KMS-11 (cell line): ENCODE results near the gene VPS52.

Experiments
- H2AFZ ChIP-seq: fragments of 200-600 bp; sonication (generic); 2 replicates; pipeline ENCODE4 v1.6.1; 2016; ENCODE audit warnings: antibody characterized with exemption, mixed run types, low read depth
- H3K27ac ChIP-seq: fragments of 200-600 bp; sonication (generic); 2 replicates; pipeline ENCODE4 v1.6.1; 2016; ENCODE audit warnings: mild to moderate bottlenecking, mixed run types
- H3K27me3 ChIP-seq: fragments of 200-600 bp; sonication (generic); 2 replicates; pipeline ENCODE4 v1.6.1; 2017; ENCODE audit warnings: mild to moderate bottlenecking, low read depth, mixed run types, moderate library complexity; ENCODE audit not compliant: insufficient read depth
- H3K36me3 ChIP-seq: fragments of 200-600 bp; sonication (generic); 2 replicates; pipeline ENCODE4 v1.6.1; 2017; ENCODE audit warnings: mild to moderate bottlenecking, mixed run types; ENCODE audit not compliant: insufficient read depth
- H3K4me1 ChIP-seq: fragments of 200-600 bp; sonication (generic); 2 replicates; pipeline ENCODE4 v1.6.1; 2016; ENCODE audit warnings: mild to moderate bottlenecking, low read depth, mixed run types; ENCODE audit not compliant: poor library complexity, severe bottlenecking
- H3K4me2 ChIP-seq: fragments of 200-600 bp; sonication (generic); 2 replicates; pipeline ENCODE4 v1.7.0; 2016; ENCODE audit warnings: mild to moderate bottlenecking, mixed run types
- H3K4me3 ChIP-seq: fragments of 200-600 bp; sonication (generic); IDR thresholded peaks from 2 replicates; pipeline ENCODE4 v1.6.1; 2017; ENCODE audit warnings: low read depth, low read length, mixed read lengths; ENCODE audit not compliant: insufficient read depth
- H3K79me2 ChIP-seq: fragments of 200-600 bp; sonication (generic); 2 replicates; pipeline ENCODE4 v1.6.1; 2016; ENCODE audit warnings: low read depth, mixed run types; ENCODE audit not compliant: insufficient read depth
- H3K9ac ChIP-seq: fragments of 200-600 bp; sonication (generic); 2 replicates; pipeline ENCODE4 v1.6.1; 2016; ENCODE audit warnings: mild to moderate bottlenecking, mixed run types
- H4K20me1 ChIP-seq: fragments of 200-600 bp; sonication (generic); 2 replicates; pipeline ENCODE4 v1.6.1; 2016; ENCODE audit warnings: mild to moderate bottlenecking, mixed run types; ENCODE audit not compliant: insufficient read depth
- CTCF ChIP-seq: fragments of 200-600 bp; sonication (generic); conservative IDR thresholded peaks from 2 replicates; pipeline ENCODE4 v1.6.1; 2017; ENCODE audit warnings: low read depth, mild to moderate bottlenecking, antibody characterized with exemption, low read length, moderate library complexity, mixed read lengths

Gene VPS52

GRCh38 chr6:33295621-33296369 is 24.1 kb upstream of the VPS52 start:
- H3K4me3 ChIP-seq = no peak overlapping the region
- H3K9ac ChIP-seq = no peak overlapping the region
- H4K20me1 ChIP-seq = no peaks in the 10 kb centered on the region
- no peak overlapping the region for H3K27ac ChIP-seq
- no peak overlapping the region for H3K4me2 ChIP-seq
- H3K27me3 ChIP-seq = no peaks in the 10 kb centered on the region
- no peaks in the 10 kb centered on the region for H3K36me3 ChIP-seq
- no peaks in the 10 kb centered on the region for H3K79me2 ChIP-seq
- no peak for TF ChIP-seq CTCF
- H2AFZ ChIP-seq = no peak overlapping the region
- peaks cover 16% of the 10 kb centered on the region for H3K4me1 ChIP-seq

GRCh38 chr6:33294086-33294823 is 22.6 kb upstream of the VPS52 start:
- no peak for TF ChIP-seq CTCF
- Histone ChIP-seq H3K79me2 (peaks cover 13% of the 10 kb centered on the region; the same call in 1 of the 2 replicates), H3K4me2 (no peak overlapping the region), H3K4me3 (no peak overlapping the region), H3K36me3 (no peaks in the 10 kb centered on the region), H3K27ac (no peak overlapping the region), H2AFZ (no peak overlapping the region), H3K27me3 (no peaks in the 10 kb centered on the region), H3K4me1 (peaks cover 17% of the 10 kb centered on the region), H3K9ac (no peak overlapping the region), H4K20me1 (no peaks in the 10 kb centered on the region)

- Histone ChIP-seq H3K4me1 (peaks cover 19% of the 10 kb centered on the region), H3K4me2 (no peak overlapping the region), H3K36me3 (no peaks in the 10 kb centered on the region), H3K9ac (no peak overlapping the region), H3K4me3 (no peak overlapping the region), H3K27ac (no peak overlapping the region), H3K27me3 (no peaks in the 10 kb centered on the region), H3K79me2 (peaks cover 18% of the 10 kb centered on the region; the same call in 1 of the 2 replicates), H4K20me1 (no peaks in the 10 kb centered on the region), H2AFZ (no peak overlapping the region)
- TF ChIP-seq CTCF = no peak
These were observed 21.5 kb upstream of the VPS52 start for GRCh38 chr6:33292996-33293682.

GRCh38 chr6:33290459-33290858 is 18.8 kb upstream of the VPS52 start:
- TF ChIP-seq CTCF = no peak
- Histone ChIP-seq H3K9ac (no peak overlapping the region; the same call in 1 of the 2 replicates), H4K20me1 (no peaks in the 10 kb centered on the region), H3K4me2 (peak overlapping the region; percentile 96), H3K27ac (no peak overlapping the region), H3K36me3 (no peaks in the 10 kb centered on the region; the same call in 1 of the 2 replicates), H3K79me2 (peaks cover 23% of the 10 kb centered on the region; the same call in 1 of the 2 replicates), H3K4me3 (no peak overlapping the region), H3K4me1 (peaks cover 18% of the 10 kb centered on the region), H2AFZ (no peak overlapping the region), H3K27me3 (no peaks in the 10 kb centered on the region)
